Osteoblast (primary cell): ENCODE data around the gene ULK3. TPM values are rescaled to one million over a fixed set of nuclear protein-coding genes. Genes with fewer than 3 reads are reported as not detected.
A peak's percentile ranks its signal among the peaks of the same experiment; 100 is the strongest.

ENCODE experiments used
- DNase-seq: peaks from one replicate; pipeline ENCODE4 v3.0.0; 2011; ENCODE audit warnings: low spot score, mixed read lengths; ENCODE audit not compliant: insufficient read length; ENCODE audit errors: missing footprints
- H2AFZ ChIP-seq: 2 replicates; pipeline ENCODE4 v1.6.0; 2011; ENCODE audit warnings: mild to moderate bottlenecking, low read length
- H3K27ac ChIP-seq: 2 replicates; pipeline ENCODE4 v1.5.1; 2011; ENCODE audit warnings: mild to moderate bottlenecking, low read depth, low read length, moderate library complexity
- H3K27me3 ChIP-seq: 2 replicates; pipeline ENCODE4 v1.6.0; 2012; ENCODE audit warnings: mild to moderate bottlenecking, control low read depth, inconsistent platforms, low read length, moderate library complexity; ENCODE audit not compliant: insufficient read depth
- H3K36me3 ChIP-seq: 2 replicates; pipeline ENCODE4 v1.5.1; 2011; ENCODE audit warnings: mild to moderate bottlenecking, low read length, control low read depth, moderate library complexity; ENCODE audit not compliant: insufficient read depth
- H3K4me1 ChIP-seq: 2 replicates; pipeline ENCODE4 v1.5.1; 2011; ENCODE audit warnings: mild to moderate bottlenecking, low read length, control low read depth, moderate library complexity; ENCODE audit not compliant: insufficient read depth
- H3K4me2 ChIP-seq: 2 replicates; pipeline ENCODE4 v1.6.0; 2011; ENCODE audit warnings: mild to moderate bottlenecking, low read length; ENCODE audit not compliant: insufficient read depth
- H3K4me3 ChIP-seq: fragments of 200-600 bp; sonication (generic); 3 replicates; pipeline ENCODE4 v1.5.1; 2012; ENCODE audit warnings: mild to moderate bottlenecking, low read length, inconsistent platforms; ENCODE audit not compliant: insufficient read depth
- H3K79me2 ChIP-seq: 2 replicates; pipeline ENCODE4 v1.6.0; 2012; ENCODE audit warnings: mild to moderate bottlenecking, low read length, control low read depth, inconsistent platforms; ENCODE audit not compliant: insufficient read depth
- H3K9me3 ChIP-seq: 2 replicates; pipeline ENCODE4 v1.5.1; 2011; ENCODE audit warnings: low read depth, low read length, control low read depth
- H4K20me1 ChIP-seq: 2 replicates; pipeline ENCODE4 v1.6.0; 2012; ENCODE audit warnings: mild to moderate bottlenecking, low read length, control low read depth; ENCODE audit not compliant: insufficient read depth
- total RNA-seq: library from RNA; depleted of rRNA; stranded (reverse); fragments of >200 nt; gene quantifications from 2 replicates; pipeline ENCODE4 v1.2.3, GENCODE V29; 2012
- TF ChIP-seq, protein P1 (sequence below): IDR thresholded peaks from 2 replicates; pipeline ENCODE4 v1.5.1; 2011; ENCODE audit warnings: mild to moderate bottlenecking, low read depth, low read length, moderate library complexity; ENCODE audit errors: extremely low read depth

The ULK3 gene
- total RNA-seq, 1 donor: 21.4 TPM

DNA sequence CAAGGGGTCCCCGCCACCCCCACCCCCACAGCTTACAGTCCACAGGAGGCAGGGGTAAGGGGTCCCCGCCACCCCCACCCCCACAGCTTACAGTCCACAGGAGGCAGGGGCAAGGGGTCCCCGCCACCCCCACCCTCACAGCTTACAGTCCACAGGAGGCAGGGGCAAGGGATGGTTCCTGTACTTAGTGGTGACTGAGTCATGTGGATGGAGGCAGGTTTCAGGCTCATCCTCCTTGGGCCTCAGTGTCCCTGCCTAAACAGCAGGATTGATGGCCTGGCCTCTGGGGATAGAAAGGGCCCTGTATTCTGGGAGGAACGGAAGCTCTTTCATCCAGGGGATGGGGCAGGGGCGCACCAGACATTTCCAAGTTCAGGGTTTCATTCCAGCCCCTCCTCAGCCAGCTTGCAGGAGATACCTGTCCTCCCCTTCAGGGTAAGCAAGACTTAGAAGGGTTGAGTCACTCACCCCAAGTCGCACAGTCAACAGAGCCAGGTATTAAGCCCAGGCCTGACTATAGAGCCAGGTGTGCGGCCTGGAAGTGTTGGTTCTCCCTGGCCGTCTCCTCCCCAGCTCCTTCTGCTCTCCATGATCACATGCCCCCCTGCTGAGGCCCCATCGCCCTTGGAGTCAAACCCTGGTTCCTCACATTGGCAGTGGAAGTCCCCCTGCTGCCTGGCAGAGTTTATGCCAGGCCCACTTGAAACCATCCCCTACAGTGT, 48.5 kb downstream of the ULK3 start:
- H4K20me1 ChIP-seq: peaks cover 64% of the 10 kb centered on the region
- peak; percentile 36 for DNase-seq
- peaks cover 96% of the 10 kb centered on the region for H3K79me2 ChIP-seq

GRCh38 chr15:74793135-74794028, 49.6 kb downstream of the ULK3 start:
- peaks cover 69% of the 10 kb centered on the region for H4K20me1 ChIP-seq
- TF ChIP-seq, protein P1, sequence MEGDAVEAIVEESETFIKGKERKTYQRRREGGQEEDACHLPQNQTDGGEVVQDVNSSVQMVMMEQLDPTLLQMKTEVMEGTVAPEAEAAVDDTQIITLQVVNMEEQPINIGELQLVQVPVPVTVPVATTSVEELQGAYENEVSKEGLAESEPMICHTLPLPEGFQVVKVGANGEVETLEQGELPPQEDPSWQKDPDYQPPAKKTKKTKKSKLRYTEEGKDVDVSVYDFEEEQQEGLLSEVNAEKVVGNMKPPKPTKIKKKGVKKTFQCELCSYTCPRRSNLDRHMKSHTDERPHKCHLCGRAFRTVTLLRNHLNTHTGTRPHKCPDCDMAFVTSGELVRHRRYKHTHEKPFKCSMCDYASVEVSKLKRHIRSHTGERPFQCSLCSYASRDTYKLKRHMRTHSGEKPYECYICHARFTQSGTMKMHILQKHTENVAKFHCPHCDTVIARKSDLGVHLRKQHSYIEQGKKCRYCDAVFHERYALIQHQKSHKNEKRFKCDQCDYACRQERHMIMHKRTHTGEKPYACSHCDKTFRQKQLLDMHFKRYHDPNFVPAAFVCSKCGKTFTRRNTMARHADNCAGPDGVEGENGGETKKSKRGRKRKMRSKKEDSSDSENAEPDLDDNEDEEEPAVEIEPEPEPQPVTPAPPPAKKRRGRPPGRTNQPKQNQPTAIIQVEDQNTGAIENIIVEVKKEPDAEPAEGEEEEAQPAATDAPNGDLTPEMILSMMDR: peak; percentile 42

More for the DNA sequence above, 48.5 kb downstream of the ULK3 start:
- Histone ChIP-seq H3K9me3 (no peaks in the 10 kb centered on the region), H3K4me3 (no peak overlapping the region), H3K36me3 (peaks cover 4% of the 10 kb centered on the region), H3K27me3 (no peaks in the 10 kb centered on the region), H3K4me2 (no peak overlapping the region), H3K4me1 (peaks cover 26% of the 10 kb centered on the region), H3K27ac (no peak overlapping the region), H2AFZ (no peak overlapping the region)
- TF ChIP-seq, protein P1: no peak

DNA sequence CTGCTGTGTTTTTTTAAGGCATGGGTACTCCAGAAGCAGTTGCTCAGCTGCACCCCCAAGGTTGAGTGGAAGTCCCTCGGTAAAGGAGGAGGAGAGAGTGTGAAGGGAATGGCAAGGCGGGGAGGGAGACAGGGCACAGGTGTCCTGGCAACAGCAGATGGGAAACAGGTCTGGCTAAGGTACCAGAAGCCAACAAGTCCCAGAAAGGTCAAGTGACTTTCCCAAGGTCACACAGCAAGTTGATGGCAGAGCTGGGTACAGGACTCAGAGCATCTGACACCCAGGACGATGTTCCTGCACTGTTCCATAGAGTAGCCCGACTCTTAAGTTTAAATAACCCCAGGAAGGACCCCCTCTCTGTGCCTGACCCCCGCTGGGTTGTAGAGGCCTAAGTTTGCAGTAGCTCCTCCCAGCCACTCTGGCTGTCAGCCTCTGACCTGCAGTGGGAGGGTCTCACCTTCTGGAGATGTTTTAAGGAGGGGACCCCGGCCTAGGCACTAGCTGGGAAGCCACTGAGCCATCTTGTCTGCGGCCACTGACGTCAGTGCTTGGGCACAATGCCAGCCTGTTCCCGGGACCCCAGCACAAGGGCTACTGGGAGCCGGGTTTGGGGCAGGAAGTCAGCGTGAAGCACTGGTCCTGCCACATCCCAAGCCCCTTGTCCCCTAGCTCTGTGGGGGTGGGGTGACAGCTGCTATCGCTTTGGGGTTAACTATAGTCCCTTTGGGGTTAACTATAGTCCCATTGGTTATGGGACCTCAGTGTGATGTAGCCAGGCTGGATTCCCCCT, 50.5 kb downstream of the ULK3 start:
- Histone ChIP-seq H2AFZ (no peak overlapping the region), H3K9me3 (no peaks in the 10 kb centered on the region), H3K79me2 (peaks cover 96% of the 10 kb centered on the region), H4K20me1 (peaks cover 72% of the 10 kb centered on the region), H3K27me3 (no peaks in the 10 kb centered on the region), H3K27ac (peak overlapping the region; percentile 41), H3K4me1 (peaks cover 45% of the 10 kb centered on the region), H3K4me2 (no peak overlapping the region), H3K36me3 (no peaks in the 10 kb centered on the region), H3K4me3 (no peak overlapping the region)
- TF ChIP-seq, protein P1: no peak
- no peak for DNase-seq

More at GRCh38 chr15:74793135-74794028, 49.6 kb downstream of the ULK3 start:
- no peaks in the 10 kb centered on the region for H3K9me3 ChIP-seq
- H3K4me1 ChIP-seq: peaks cover 36% of the 10 kb centered on the region
- no peaks in the 10 kb centered on the region for H3K27me3 ChIP-seq
- H3K4me3 ChIP-seq: no peak overlapping the region
- H3K4me2 ChIP-seq: no peak overlapping the region
- H3K27ac ChIP-seq: peak overlapping the region; percentile 41
- peaks cover 96% of the 10 kb centered on the region for H3K79me2 ChIP-seq
- no peaks in the 10 kb centered on the region for H3K36me3 ChIP-seq
- no peak overlapping the region for H2AFZ ChIP-seq
- peak; percentile 90 for DNase-seq
